Trophoblast cell (in vitro differentiated cells and primary cell): ENCODE results near the gene OCRL.
A peak's percentile ranks its signal among the peaks of the same experiment; 100 is the strongest.
"Not testable (repeated sequence)": the region's sequence is repeated elsewhere in the genome, so short reads cannot be mapped to it uniquely, and the experiment has no call there.

Experiments
- DNase-seq, 2 donors: peaks; one replicate each; pipeline ENCODE4 v3.0.0-alpha.2; 2016
- H2AFZ ChIP-seq: 2 replicates; pipeline ENCODE4 v1.6.1; 2013; ENCODE audit warnings: low read length, moderate library complexity, mild to moderate bottlenecking; ENCODE audit not compliant: insufficient read depth, poor library complexity
- H2AK5ac ChIP-seq: 2 replicates; pipeline ENCODE4 v1.6.1; 2013; ENCODE audit warnings: mild to moderate bottlenecking, low read length
- H2BK120ac ChIP-seq: 2 replicates; pipeline ENCODE4 v1.6.1; 2013; ENCODE audit warnings: low read length, mild to moderate bottlenecking, moderate library complexity; ENCODE audit not compliant: insufficient read depth, poor library complexity
- H2BK12ac ChIP-seq: 2 replicates; pipeline ENCODE4 v1.6.1; 2013; ENCODE audit warnings: mild to moderate bottlenecking, low read length, moderate library complexity
- H2BK5ac ChIP-seq: 2 replicates; pipeline ENCODE4 v1.6.1; 2013; ENCODE audit warnings: low read length, low read depth, moderate library complexity, mild to moderate bottlenecking; ENCODE audit not compliant: poor library complexity
- H3K14ac ChIP-seq: 2 replicates; pipeline ENCODE4 v1.6.1; 2013; ENCODE audit warnings: mild to moderate bottlenecking, low read length
- H3K18ac ChIP-seq: 2 replicates; pipeline ENCODE4 v1.6.1; 2013; ENCODE audit warnings: mild to moderate bottlenecking, low read length
- H3K23ac ChIP-seq: 2 replicates; pipeline ENCODE4 v1.6.1; 2013; ENCODE audit warnings: low read length
- H3K27ac ChIP-seq: 2 replicates; pipeline ENCODE4 v1.5.1; 2013; ENCODE audit warnings: low read depth, mild to moderate bottlenecking, inconsistent platforms, low read length, moderate library complexity
- H3K27me3 ChIP-seq: 2 replicates; pipeline ENCODE4 v1.6.1; 2013; ENCODE audit warnings: inconsistent platforms, mild to moderate bottlenecking, low read length, moderate library complexity; ENCODE audit not compliant: insufficient read depth
- H3K36me3 ChIP-seq, 2 experiments: 1 replicate in 1 of 2; 2 replicates in 1 of 2; pipeline ENCODE4 v1.6.1; 2013; ENCODE audit warnings: low read length in 2 of 2, mild to moderate bottlenecking in 2 of 2, moderate library complexity in 1 of 2; ENCODE audit not compliant: insufficient read depth in 2 of 2, control insufficient read depth in 1 of 2
- H3K4ac ChIP-seq: 2 replicates; pipeline ENCODE4 v1.6.1; 2013; ENCODE audit warnings: low read depth, mild to moderate bottlenecking, low read length, moderate library complexity
- H3K4me1 ChIP-seq, 2 experiments: 1 replicate in 1 of 2; 2 replicates in 1 of 2; pipeline ENCODE4 v1.6.1; 2013; ENCODE audit warnings: low read length in 2 of 2, mild to moderate bottlenecking in 2 of 2, moderate library complexity in 1 of 2; ENCODE audit not compliant: insufficient read depth in 2 of 2, control insufficient read depth in 1 of 2
- H3K4me2 ChIP-seq: 2 replicates; pipeline ENCODE4 v1.6.1; 2013; ENCODE audit warnings: inconsistent platforms, mild to moderate bottlenecking, low read length, moderate library complexity
- H3K4me3 ChIP-seq: 2 replicates; pipeline ENCODE4 v1.5.1; 2013; ENCODE audit warnings: mild to moderate bottlenecking, low read depth, low read length, inconsistent platforms
- H3K79me1 ChIP-seq: one replicate; pipeline ENCODE4 v1.6.1; 2013; ENCODE audit warnings: low read length
- H3K79me2 ChIP-seq: 2 replicates; pipeline ENCODE4 v1.6.1; 2013; ENCODE audit warnings: low read length, mild to moderate bottlenecking; ENCODE audit not compliant: control insufficient read depth, insufficient read depth, poor library complexity
- H3K9ac ChIP-seq: 2 replicates; pipeline ENCODE4 v1.6.1; 2013; ENCODE audit warnings: mild to moderate bottlenecking, low read length
- H3K9me3 ChIP-seq: 2 replicates; pipeline ENCODE4 v1.6.1; 2013; ENCODE audit warnings: low read depth, mild to moderate bottlenecking, control low read depth, inconsistent platforms, low read length; ENCODE audit not compliant: insufficient read depth
- H4K12ac ChIP-seq: 2 replicates; pipeline ENCODE4 v1.6.1; 2013; ENCODE audit warnings: low read depth, mild to moderate bottlenecking, low read length, moderate library complexity
- H4K8ac ChIP-seq: 2 replicates; pipeline ENCODE4 v1.6.1; 2013; ENCODE audit warnings: low read depth, mild to moderate bottlenecking, low read length, moderate library complexity
- H4K91ac ChIP-seq: one replicate; pipeline ENCODE4 v1.6.1; 2013; ENCODE audit warnings: low read depth, mild to moderate bottlenecking, low read length, moderate library complexity
- WGBS: extraction: QIAGEN DNeasy Blood & Tissue Kit; methylation state at CpG from one replicate; pipeline ENCODE4 v1.1.7; 2013; ENCODE audit warnings: missing lambda C conversion rate; ENCODE audit not compliant: insufficient read length, insufficient coverage; ENCODE audit errors: extremely low coverage; 5-methylcytosine and 5-hydroxymethylcytosine counted together

OCRL gene

DNA sequence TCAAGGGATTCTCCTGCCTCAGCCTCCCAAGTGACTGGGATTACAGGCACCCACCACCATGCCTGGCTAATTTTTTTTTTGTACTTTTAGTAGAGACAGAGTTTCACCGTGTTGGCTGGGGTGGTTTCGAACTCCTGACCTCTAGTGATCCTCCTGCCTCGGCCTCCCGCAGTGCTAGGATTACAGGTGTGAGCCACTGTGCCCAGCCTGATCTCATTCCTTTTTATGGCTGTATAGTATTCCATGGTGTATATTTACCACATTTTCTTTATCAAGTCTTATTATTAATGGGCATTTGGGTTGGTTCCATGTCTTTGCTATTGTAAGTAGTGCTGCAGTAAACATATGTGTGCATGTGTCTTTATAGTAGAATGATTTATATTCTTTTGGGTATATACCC, 33.6 kb downstream of the OCRL start:
- WGBS, result no CpG with 5 or more reads among the region's 4 CpGs
- not testable (repeated sequence) for DNase-seq

GRCh38 chrX:129574214-129574613, 34.2 kb downstream of the OCRL start:
- Histone ChIP-seq H2BK5ac (no peak overlapping the region), H3K9me3 (no peaks in the 10 kb centered on the region), H2AFZ (no peak overlapping the region), H3K27ac (no peak overlapping the region), H3K4ac (no peak overlapping the region), H3K79me1 (no peaks in the 10 kb centered on the region), H3K36me3 (peaks cover 0 to 8% of the 10 kb centered on the region in 2 experiments), H3K4me3 (no peak overlapping the region), H4K12ac (no peak overlapping the region), H2BK12ac (no peak overlapping the region), H2AK5ac (no peak overlapping the region), H3K18ac (no peak overlapping the region), H3K79me2 (no peaks in the 10 kb centered on the region), H3K27me3 (no peaks in the 10 kb centered on the region), H3K9ac (no peak overlapping the region), H3K4me1 (no peaks in the 10 kb centered on the region), H3K4me2 (no peak overlapping the region), H4K8ac (no peak overlapping the region), H4K91ac (no peak overlapping the region), H3K23ac (no peak overlapping the region), H2BK120ac (no peak overlapping the region), H3K14ac (no peak overlapping the region)
- WGBS, result no CpG with 5 or more reads among the region's 2 CpGs
- DNase-seq, result no peak

More for the DNA sequence above, 33.6 kb downstream of the OCRL start:
- H3K79me2 ChIP-seq, H3K4ac ChIP-seq, H4K8ac ChIP-seq, H3K14ac ChIP-seq, H3K23ac ChIP-seq, H4K12ac ChIP-seq, H3K9ac ChIP-seq, H3K79me1 ChIP-seq, H2AFZ ChIP-seq, H3K27me3 ChIP-seq, H3K4me1 ChIP-seq, H3K4me3 ChIP-seq, H2BK120ac ChIP-seq, H3K4me2 ChIP-seq, H2BK12ac ChIP-seq, H4K91ac ChIP-seq, H3K9me3 ChIP-seq, H3K27ac ChIP-seq, H3K36me3 ChIP-seq, H2AK5ac ChIP-seq, H3K18ac ChIP-seq, H2BK5ac ChIP-seq: not testable (repeated sequence)

DNA sequence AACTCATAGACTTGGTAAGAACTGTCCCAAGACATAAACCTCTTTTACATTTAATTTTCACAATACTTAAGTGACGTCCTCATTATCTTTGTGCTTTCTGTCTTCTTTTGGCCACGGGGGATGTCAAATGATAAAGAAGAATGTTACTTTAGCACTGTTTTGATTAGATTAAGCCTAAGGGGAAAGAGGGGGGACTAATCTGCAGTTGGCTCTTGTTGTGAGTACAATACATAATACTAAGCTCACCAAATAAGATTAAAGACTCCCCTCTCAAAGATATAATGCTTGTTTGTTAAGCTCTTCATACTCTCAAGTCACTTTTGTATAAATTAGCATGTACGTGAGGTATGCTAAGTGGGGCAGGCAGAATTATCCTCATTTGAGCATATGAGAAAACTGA, 36.5 kb downstream of the OCRL start:
- Histone ChIP-seq H2BK120ac (no peak overlapping the region), H3K9me3 (no peaks in the 10 kb centered on the region), H4K91ac (no peak overlapping the region), H3K14ac (no peak overlapping the region), H2AFZ (no peak overlapping the region), H2BK5ac (no peak overlapping the region), H2BK12ac (no peak overlapping the region), H3K79me2 (no peaks in the 10 kb centered on the region), H3K27me3 (no peaks in the 10 kb centered on the region), H4K12ac (no peak overlapping the region), H3K18ac (no peak overlapping the region), H3K27ac (no peak overlapping the region), H3K4me3 (no peak overlapping the region), H3K4me2 (no peak overlapping the region), H3K9ac (no peak overlapping the region), H4K8ac (no peak overlapping the region), H3K23ac (no peak overlapping the region), H2AK5ac (no peak overlapping the region), H3K4me1 (no peaks in the 10 kb centered on the region), H3K36me3 (peaks cover 0 to 8% of the 10 kb centered on the region in 2 experiments), H3K79me1 (no peaks in the 10 kb centered on the region), H3K4ac (no peak overlapping the region)
- no CpG with 5 or more reads among the region's 3 CpGs for WGBS
- no peak for DNase-seq

- Histone ChIP-seq H3K23ac (no peak overlapping the region), H3K4ac (no peak overlapping the region), H2BK12ac (no peak overlapping the region), H3K18ac (no peak overlapping the region), H3K79me2 (no peaks in the 10 kb centered on the region), H3K4me3 (no peak overlapping the region), H3K4me2 (no peak overlapping the region), H2AFZ (no peak overlapping the region), H2AK5ac (no peak overlapping the region), H4K91ac (no peak overlapping the region), H3K79me1 (no peaks in the 10 kb centered on the region), H3K4me1 (no peaks in the 10 kb centered on the region), H3K9me3 (no peaks in the 10 kb centered on the region), H3K27me3 (no peaks in the 10 kb centered on the region), H4K8ac (no peak overlapping the region), H4K12ac (no peak overlapping the region), H3K27ac (no peak overlapping the region), H3K14ac (no peak overlapping the region), H2BK5ac (no peak overlapping the region), H3K9ac (no peak overlapping the region), H3K36me3 (peaks cover 0 to 7% of the 10 kb centered on the region in 2 experiments), H2BK120ac (no peak overlapping the region)
- DNase-seq, result peak; percentile 73 to 88
- WGBS, result no CpG with 5 or more reads among the region's 5 CpGs
Measured at GRCh38 chrX:129577473-129577872, 37.4 kb downstream of the OCRL start.
